Activated naive CD4-positive, alpha-beta T cell treated with anti-CD3 and anti-CD28 coated beads, Interleukin-2, amount 50 U/mL, for 72 hours (primary cell): ENCODE data around the gene SHISAL2A. TPM values are rescaled to one million over a fixed set of nuclear protein-coding genes. Genes with fewer than 3 reads are reported as not detected.
A peak's percentile ranks its signal among the peaks of the same experiment; 100 is the strongest.

Source experiments
- ATAC-seq, 2 donors: fragments of 150-1000 bp; cut with Tn5 transposase; 2 replicates each; pipeline ENCODE4 v1.10.0; 2021; ENCODE audit warnings: mild to moderate bottlenecking in 2 of 2, moderate library complexity in 2 of 2
- DNase-seq, 2 donors: peaks; one replicate each; pipeline ENCODE4 v3.0.0; 2021 to 2022; ENCODE audit warnings: low spot score in 2 of 2
- H3K27ac Mint-ChIP-seq, 2 donors: one replicate each; pipeline ENCODE4 v1.8.0; 2022; ENCODE audit warnings: mild to moderate bottlenecking in 2 of 2, mixed read lengths in 2 of 2
- H3K36me3 Mint-ChIP-seq, 2 donors: one replicate each; pipeline ENCODE4 v1.8.0; 2022; ENCODE audit warnings: mixed read lengths in 2 of 2
- H3K9me3 Mint-ChIP-seq, 2 donors: one replicate each; pipeline ENCODE4 v1.8.0; 2022; ENCODE audit warnings: mixed read lengths in 2 of 2
- total RNA-seq, 2 donors: library from RNA; stranded (reverse); gene quantifications; one replicate each; pipeline ENCODE4 v1.2.3, GENCODE V29; 2022

The SHISAL2A gene
- total RNA-seq, 2 donors from 2014 or later: 9.0 to 12.6 TPM

- DNase-seq: no peak
- H3K27ac Mint-ChIP-seq: peak overlapping the region in 1 of 2 donors; percentile 88
- ATAC-seq: peak in 1 of 2 donors; percentile 3
- peaks cover 16 to 25% of the 10 kb centered on the region in 2 donors for H3K36me3 Mint-ChIP-seq
- no peaks in the 10 kb centered on the region for H3K9me3 Mint-ChIP-seq
These were observed 28.8 kb upstream of the SHISAL2A start for GRCh38 chr1:52604063-52604770.

- ATAC-seq: no peak
These were observed 19.2 kb upstream of the SHISAL2A start for GRCh38 chr1:52613636-52614373.

GRCh38 chr1:52614671-52615070, 18.3 kb upstream of the SHISAL2A start:
- ATAC-seq: no peak
- no peak for DNase-seq
- no peaks in the 10 kb centered on the region for H3K36me3 Mint-ChIP-seq
- no peak overlapping the region for H3K27ac Mint-ChIP-seq
- H3K9me3 Mint-ChIP-seq: no peaks in the 10 kb centered on the region

More at GRCh38 chr1:52613636-52614373, 19.2 kb upstream of the SHISAL2A start:
- Mint-ChIP-seq H3K9me3 (no peaks in the 10 kb centered on the region), H3K27ac (no peak overlapping the region), H3K36me3 (no peaks in the 10 kb centered on the region)
- no peak for DNase-seq

- peak in 1 of 2 donors; percentile 49 for ATAC-seq
- H3K27ac Mint-ChIP-seq: peak overlapping the region in 1 of 2 donors; percentile 69
- DNase-seq: no peak
- H3K36me3 Mint-ChIP-seq: peaks cover 3 to 6% of the 10 kb centered on the region in 2 donors
- peaks cover 0 to 4% of the 10 kb centered on the region in 2 donors for H3K9me3 Mint-ChIP-seq
These were observed 17.4 kb upstream of the SHISAL2A start for GRCh38 chr1:52615489-52616042.

DNA sequence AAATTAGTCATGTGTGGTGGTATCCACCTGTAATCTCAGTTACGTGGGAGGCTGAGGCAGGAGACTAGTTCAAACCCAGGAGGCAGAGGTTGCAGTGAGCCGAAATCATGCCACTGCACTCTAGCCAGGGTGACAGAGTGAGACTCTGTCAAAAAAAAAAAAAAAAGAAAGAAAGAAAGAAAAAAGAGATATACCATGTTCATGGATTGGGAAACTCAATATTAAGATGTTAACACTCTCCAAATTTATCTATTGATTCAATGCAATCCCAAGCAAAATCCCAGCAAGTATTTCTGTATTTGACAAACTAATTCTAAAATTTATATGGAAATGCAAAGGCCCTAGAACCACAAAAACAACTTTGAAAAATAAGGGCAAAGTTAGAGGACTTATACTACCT, 11.0 kb upstream of the SHISAL2A start:
- H3K36me3 Mint-ChIP-seq: peaks cover 6 to 7% of the 10 kb centered on the region in 2 donors
- H3K27ac Mint-ChIP-seq: no peak overlapping the region
- ATAC-seq (no peak), DNase-seq (no peak)
- H3K9me3 Mint-ChIP-seq: peaks cover 0 to 6% of the 10 kb centered on the region in 2 donors

DNA sequence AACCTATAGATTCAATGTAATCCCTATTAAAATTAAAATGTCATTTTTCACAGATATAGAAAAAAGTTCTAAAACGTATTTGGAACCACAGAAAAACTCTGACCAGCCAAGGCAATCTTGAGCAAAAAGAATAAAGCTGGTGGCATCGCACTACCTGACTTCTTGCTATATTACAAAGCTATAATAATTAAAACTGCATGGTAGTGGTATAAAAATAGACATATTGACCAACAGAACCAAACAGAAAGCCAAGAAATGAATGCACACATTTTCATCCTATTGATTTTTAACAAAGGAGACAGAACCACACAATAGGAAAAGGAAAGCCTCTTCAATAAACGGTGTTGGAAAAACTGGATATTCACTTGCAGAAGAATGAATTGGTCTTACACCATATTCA, 9.2 kb upstream of the SHISAL2A start:
- Mint-ChIP-seq H3K9me3 (peaks cover 0 to 6% of the 10 kb centered on the region in 2 donors), H3K36me3 (peaks cover 6 to 7% of the 10 kb centered on the region in 2 donors), H3K27ac (no peak overlapping the region)
- DNase-seq: no peak
- ATAC-seq: no peak

DNA sequence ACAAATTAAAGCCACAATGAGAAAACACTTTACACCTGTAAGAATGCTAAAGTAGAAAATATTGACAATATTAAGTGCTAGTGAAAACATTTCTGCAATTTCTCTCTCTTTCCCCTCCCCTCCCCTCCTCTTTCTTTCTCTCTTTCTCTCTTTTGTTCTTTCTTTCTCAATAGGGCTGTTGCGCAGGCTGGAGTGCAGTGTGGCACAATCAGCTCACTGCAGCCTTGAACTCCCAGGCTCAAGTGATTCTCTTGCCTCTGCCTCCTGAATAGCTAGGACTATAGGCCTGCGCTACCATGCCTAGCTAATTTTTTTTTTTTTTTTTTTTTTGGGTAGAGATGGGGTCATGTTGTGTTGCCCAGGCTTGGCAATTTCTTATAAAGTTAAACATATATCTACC, 5.9 kb upstream of the SHISAL2A start:
- Mint-ChIP-seq H3K27ac (no peak overlapping the region), H3K36me3 (peaks cover 0 to 1% of the 10 kb centered on the region in 2 donors), H3K9me3 (no peaks in the 10 kb centered on the region)
- ATAC-seq: no peak
- no peak for DNase-seq

DNA sequence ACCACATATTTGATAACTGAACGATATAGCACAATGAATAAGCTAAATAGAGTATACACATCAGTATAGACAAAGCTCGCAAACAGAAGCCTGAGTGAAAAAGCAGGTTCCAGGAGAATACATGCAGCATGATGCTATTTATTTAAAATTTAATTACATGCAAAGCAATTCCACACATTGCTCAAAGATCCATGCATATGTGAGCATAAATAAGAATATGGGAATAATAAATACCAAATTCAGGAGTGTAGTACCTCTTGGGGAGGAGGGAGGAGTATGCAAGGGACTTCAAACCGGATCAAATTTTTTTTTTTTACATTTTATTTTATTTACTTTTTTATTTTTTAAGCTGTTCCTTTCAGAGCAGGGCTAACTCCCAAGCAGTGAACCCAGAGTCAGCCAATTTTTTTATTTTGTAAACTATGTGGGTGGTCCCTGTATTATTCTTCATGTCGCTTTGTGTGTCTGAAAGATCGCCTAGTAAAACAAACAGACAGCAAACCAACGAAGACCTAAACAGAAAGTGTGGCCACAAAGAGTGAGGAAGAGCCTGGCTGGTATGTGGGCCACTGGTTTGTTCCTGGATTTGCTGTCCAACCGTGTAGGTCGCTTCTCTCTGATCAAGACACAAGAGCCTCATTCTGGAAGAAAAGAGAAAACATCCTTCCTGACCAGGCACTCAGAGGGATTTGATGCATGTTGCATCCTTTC, 4.2 kb upstream of the SHISAL2A start:
- ATAC-seq: no peak
- H3K27ac Mint-ChIP-seq: no peak overlapping the region
- no peak for DNase-seq
- H3K36me3 Mint-ChIP-seq: peaks cover 0 to 11% of the 10 kb centered on the region in 2 donors
- H3K9me3 Mint-ChIP-seq: peaks cover 0 to 1% of the 10 kb centered on the region in 2 donors

DNA sequence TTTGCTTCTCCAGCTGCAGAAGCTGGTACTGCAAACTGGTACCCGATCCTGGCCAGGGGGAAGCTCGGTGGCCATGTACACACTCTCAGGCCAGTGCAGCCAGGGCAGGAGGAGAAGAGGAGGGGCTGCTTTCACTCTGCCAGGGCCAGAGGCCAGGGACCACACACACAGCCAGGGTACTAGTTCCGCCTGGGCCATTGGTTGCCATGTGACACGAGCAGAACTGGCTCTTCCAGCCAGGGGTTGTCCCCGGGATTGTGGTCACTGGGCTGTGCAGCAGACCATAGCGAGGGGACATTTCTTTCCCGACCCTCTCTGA, 3.7 kb upstream of the SHISAL2A start:
- Mint-ChIP-seq H3K36me3 (peaks cover 0 to 16% of the 10 kb centered on the region in 2 donors), H3K27ac (no peak overlapping the region), H3K9me3 (peaks cover 0 to 4% of the 10 kb centered on the region in 2 donors)
- no peak for ATAC-seq
- no peak for DNase-seq

DNA sequence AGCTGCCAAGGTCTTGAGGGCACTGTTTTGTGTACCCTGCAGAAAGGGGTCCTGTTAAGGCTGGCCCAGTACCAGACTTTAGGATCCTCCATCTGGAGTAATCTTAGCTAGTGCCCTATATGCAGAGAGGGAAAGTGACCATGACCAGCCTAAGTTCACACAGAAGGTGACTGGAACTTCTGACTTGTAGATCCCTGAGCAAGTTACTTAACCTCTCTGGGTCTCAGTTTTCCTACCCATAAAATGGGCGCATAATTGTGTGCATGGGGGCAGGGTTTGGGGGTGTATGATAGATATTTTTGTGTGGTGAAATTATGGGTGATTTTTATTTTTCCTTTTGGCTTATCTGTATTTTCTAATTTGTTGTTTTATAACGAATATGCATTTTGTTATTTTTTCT, 3.3 kb upstream of the SHISAL2A start:
- Mint-ChIP-seq H3K36me3 (peaks cover 0 to 19% of the 10 kb centered on the region in 2 donors), H3K27ac (no peak overlapping the region), H3K9me3 (peaks cover 0 to 4% of the 10 kb centered on the region in 2 donors)
- ATAC-seq (no peak), DNase-seq (no peak)

- Mint-ChIP-seq H3K27ac (peak overlapping the region; percentile 75 to 96), H3K36me3 (peaks cover 7 to 19% of the 10 kb centered on the region in 2 donors), H3K9me3 (peaks cover 0 to 4% of the 10 kb centered on the region in 2 donors)
- no peak for ATAC-seq
- DNase-seq: no peak
These were observed 1.1 kb upstream of the SHISAL2A start for GRCh38 chr1:52631759-52632331.

- Mint-ChIP-seq H3K36me3 (peaks cover 12 to 24% of the 10 kb centered on the region in 2 donors), H3K9me3 (peaks cover 3 to 4% of the 10 kb centered on the region in 2 donors), H3K27ac (peak overlapping the region; percentile 89 to 96)
- DNase-seq: peak in 1 of 2 donors; percentile 41
- peak; percentile 1 to 24 for ATAC-seq
These were observed 355 bp downstream of the SHISAL2A start for GRCh38 chr1:52633291-52633754.

DNA sequence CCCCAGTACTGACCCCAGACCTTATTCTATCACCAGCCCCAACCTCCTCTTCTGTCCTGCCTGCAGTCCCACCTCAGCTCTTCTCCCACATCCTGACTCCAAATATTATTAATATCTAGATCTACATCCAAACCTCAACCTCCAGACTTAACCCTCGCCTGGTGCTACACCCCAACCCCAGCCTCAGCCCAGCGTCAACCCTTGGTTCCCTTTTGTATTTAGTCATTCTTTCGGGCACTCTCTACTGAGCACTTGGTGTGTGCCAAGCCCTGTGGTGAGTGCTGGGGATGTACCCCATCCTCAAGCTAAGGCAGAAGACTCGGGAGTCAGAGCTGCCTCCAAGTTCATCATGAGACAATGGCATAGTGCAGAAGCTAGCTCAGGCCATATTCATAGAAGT, 1.1 kb downstream of the SHISAL2A start:
- Mint-ChIP-seq H3K27ac (peak overlapping the region; percentile 89 to 96), H3K36me3 (peaks cover 16 to 27% of the 10 kb centered on the region in 2 donors), H3K9me3 (peaks cover 4 to 6% of the 10 kb centered on the region in 2 donors)
- ATAC-seq: peak; percentile 11 to 55
- peak; percentile 10 to 67 for DNase-seq

DNA sequence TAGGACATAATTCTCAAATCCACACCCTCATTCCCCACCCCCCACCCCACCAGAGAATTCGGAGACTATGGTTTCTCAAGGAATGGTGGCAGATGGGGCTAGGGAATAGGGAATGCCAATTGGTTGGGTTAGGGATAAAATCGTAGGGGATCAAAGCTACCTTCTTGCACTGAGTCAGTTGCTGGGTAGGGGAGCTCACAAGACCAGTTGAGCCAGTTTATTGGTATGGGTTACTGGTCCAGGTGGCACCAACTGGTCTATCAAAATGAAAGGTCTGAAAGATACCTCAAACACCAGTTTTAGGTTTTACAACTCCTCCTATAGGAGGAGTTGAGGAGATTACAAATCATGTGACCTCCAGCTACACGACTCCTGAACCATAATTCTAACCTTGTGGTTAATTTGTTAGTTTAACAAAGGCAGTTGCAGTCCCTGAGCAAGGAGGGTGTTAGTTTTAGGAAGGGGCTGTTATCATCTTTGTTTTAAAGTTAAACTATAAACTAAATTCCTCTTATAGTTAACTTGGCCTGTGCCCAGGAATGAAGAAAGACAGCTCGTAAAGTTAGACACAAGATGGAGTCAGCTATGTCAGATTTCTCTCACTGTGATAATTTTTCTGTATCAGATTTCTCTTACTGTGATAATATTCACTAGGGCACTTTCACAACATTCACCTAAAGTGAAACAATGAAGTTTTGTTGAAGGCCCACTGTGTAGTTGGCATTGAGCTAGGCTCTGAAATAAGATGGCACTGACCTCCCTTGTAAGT, 2.5 kb downstream of the SHISAL2A start:
- peaks cover 4 to 6% of the 10 kb centered on the region in 2 donors for H3K9me3 Mint-ChIP-seq
- H3K36me3 Mint-ChIP-seq: peaks cover 23 to 27% of the 10 kb centered on the region in 2 donors
- no peak for ATAC-seq
- DNase-seq: no peak
- peak overlapping the region; percentile 94 to 96 for H3K27ac Mint-ChIP-seq
